T-cell (primary cell): Measurements from ENCODE around the gene LIN54. TPM values are rescaled to one million over a fixed set of nuclear protein-coding genes. Genes with fewer than 3 reads are reported as not detected.

ENCODE experiments used
- ATAC-seq, 4 experiments: fragments of 200-7000 bp in 3 of 4; fragments of 150-1000 bp in 1 of 4; cut with Tn5 transposase; replicated peaks in 1 of 4; 1 replicate in 3 of 4; 2 replicates in 1 of 4; pipeline ENCODE4 v1.10.0; 2021; ENCODE audit warnings: moderate library complexity in 3 of 4, mild to moderate bottlenecking in 2 of 4, moderate number of reproducible peaks in 1 of 4
- CTCF ChIA-PET, 2 donors: fragments of 300-600 bp; sonication (Branson Sonifier 250); formaldehyde crosslinking; loops; one replicate each; lab custom pipeline; 2022; ENCODE audit warnings: antibody characterized with exemption in 2 of 2; lab: Charles Lee
- POLR2A ChIA-PET, 2 donors: fragments of 300-600 bp; sonication (Branson Sonifier 250); formaldehyde crosslinking; loops; one replicate each; lab custom pipeline; 2022; ENCODE audit warnings: antibody characterized with exemption in 2 of 2; lab: Charles Lee
- DNase-seq, 35 experiments: peaks; one replicate each; pipeline versions ENCODE4 v3.0.0 to v3.0.0-alpha.2; 2013 to 2023
- H3K27ac ChIP-seq: one replicate; pipeline ENCODE4 v1.5.1; 2013; ENCODE audit warnings: low read length
- H3K27me3 ChIP-seq, 2 experiments: replicated peaks in 1 of 2; 1 replicate in 1 of 2; 2 replicates in 1 of 2; pipeline versions ENCODE4 v1.6.1 to v1.7.0; 2013; ENCODE audit warnings: low read length in 1 of 2, mixed read lengths in 1 of 2; ENCODE audit not compliant: control insufficient read depth in 2 of 2, insufficient read depth in 2 of 2; ENCODE audit errors: extremely low read depth in 1 of 2
- H3K36me3 ChIP-seq, 2 donors: 1 replicate in 1 of 2; 2 replicates in 1 of 2; pipeline versions ENCODE4 v1.6.1 to v1.7.0; 2013; ENCODE audit warnings: low read length in 1 of 2; ENCODE audit not compliant: control insufficient read depth in 2 of 2, insufficient read depth in 1 of 2; ENCODE audit errors: extremely low read depth in 1 of 2
- H3K4me1 ChIP-seq, 2 experiments: 1 replicate in 1 of 2; 2 replicates in 1 of 2; pipeline versions ENCODE4 v1.6.1 to v1.7.0; 2013; ENCODE audit warnings: low read length in 2 of 2, mixed read lengths in 1 of 2; ENCODE audit not compliant: insufficient read depth in 2 of 2, control insufficient read depth in 1 of 2; ENCODE audit errors: extremely low read depth in 1 of 2
- H3K4me3 ChIP-seq, 2 donors: 1 replicate in 1 of 2; 2 replicates in 1 of 2; pipeline versions ENCODE4 v1.5.1 to v1.7.0; 2013; ENCODE audit warnings: mild to moderate bottlenecking in 2 of 2, low read length in 1 of 2, moderate library complexity in 1 of 2; ENCODE audit not compliant: control insufficient read depth in 1 of 2; ENCODE audit errors: extremely low read depth in 1 of 2
- H3K9me3 ChIP-seq: 2 replicates; pipeline ENCODE4 v1.7.0; 2013
- H3K27ac Mint-ChIP-seq, 2 donors: one replicate each; pipeline ENCODE4 v1.8.0; 2020 to 2021; ENCODE audit warnings: mild to moderate bottlenecking in 2 of 2, mixed read lengths in 2 of 2
- H3K27me3 Mint-ChIP-seq, 2 donors: one replicate each; pipeline ENCODE4 v1.8.0; 2021 to 2022; ENCODE audit warnings: mixed read lengths in 2 of 2
- H3K36me3 Mint-ChIP-seq: one replicate; pipeline ENCODE4 v1.8.0; 2021; ENCODE audit warnings: mixed read lengths
- H3K4me1 Mint-ChIP-seq, 3 donors: one replicate each; pipeline ENCODE4 v1.8.0; 2020 to 2022; ENCODE audit warnings: mixed read lengths in 3 of 3, mild to moderate bottlenecking in 1 of 3
- H3K4me3 Mint-ChIP-seq, 3 donors: one replicate each; pipeline ENCODE4 v1.8.0; 2020 to 2022; ENCODE audit warnings: mild to moderate bottlenecking in 3 of 3, mixed read lengths in 3 of 3, moderate library complexity in 3 of 3
- H3K9me3 Mint-ChIP-seq, 3 donors: one replicate each; pipeline ENCODE4 v1.8.0; 2020 to 2022; ENCODE audit warnings: mixed read lengths in 3 of 3
- WGBS: methylation state at CpG from one replicate; pipeline ENCODE4 v1.1.5; 2013; ENCODE audit warnings: missing lambda C conversion rate; ENCODE audit not compliant: insufficient coverage; 5-methylcytosine and 5-hydroxymethylcytosine counted together
- total RNA-seq, 35 experiments: library from RNA in 6 of 35; stranded (reverse) in 6 of 35; fragments of 120-200 nt in 1 of 35; gene quantifications; one replicate each; pipeline versions ENCODE4 v1.2.1 to v1.2.4 and lab custom pipeline; 2013 to 2026

Gene LIN54
- total RNA-seq, 5 donors from 2014 or later (not counting 1 experiment from before 2014, with no cell fraction given) = 15.1 to 17.9 (median 16.8) TPM

DNA sequence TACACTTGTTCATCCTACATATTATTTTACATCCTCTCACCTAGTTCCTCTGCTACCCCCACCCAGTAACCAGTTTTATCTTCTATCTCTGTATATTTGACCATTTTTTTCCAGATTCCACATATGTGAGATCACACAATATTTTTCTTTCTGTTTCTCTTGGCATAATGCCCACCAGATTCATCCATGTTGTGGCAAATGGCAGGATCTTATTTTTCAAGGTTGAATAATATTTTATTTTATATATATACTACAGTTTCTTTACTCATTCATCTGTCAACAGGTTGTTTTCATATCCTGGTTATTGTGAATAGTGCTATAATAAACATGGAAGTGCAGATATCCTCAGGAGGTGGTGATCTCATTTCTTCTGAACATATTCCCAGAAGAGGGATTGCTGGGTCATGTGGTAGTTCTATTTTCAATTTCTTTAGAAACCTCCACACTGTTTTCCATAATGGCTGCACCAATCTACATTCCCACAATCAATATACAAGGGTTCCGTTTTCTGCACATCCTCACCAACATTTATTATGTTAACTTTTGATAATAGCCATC is 61.9 kb downstream of the LIN54 start:
- Mint-ChIP-seq H3K36me3 (peaks cover 23% of the 10 kb centered on the region), H3K4me3 (no peak overlapping the region), H3K27me3 (no peaks in the 10 kb centered on the region), H3K9me3 (peaks cover 0 to 3% (median 0%) of the 10 kb centered on the region in 3 donors), H3K27ac (no peak overlapping the region), H3K4me1 (no peaks in the 10 kb centered on the region)
- no CpG with 5 or more reads among the region's 1 CpG for WGBS
- ATAC-seq (no peak), DNase-seq (no peak)
- H3K27me3 ChIP-seq = no peaks in the 10 kb centered on the region
- no peaks in the 10 kb centered on the region for H3K9me3 ChIP-seq
- H3K4me3 ChIP-seq = no peak overlapping the region
- H3K4me1 ChIP-seq = no peaks in the 10 kb centered on the region
- H3K36me3 ChIP-seq = peaks cover 0 to 5% of the 10 kb centered on the region in 2 donors
- H3K27ac ChIP-seq = no peak overlapping the region
- CTCF ChIA-PET = no interaction called here
- POLR2A ChIA-PET = no interaction called here

DNA sequence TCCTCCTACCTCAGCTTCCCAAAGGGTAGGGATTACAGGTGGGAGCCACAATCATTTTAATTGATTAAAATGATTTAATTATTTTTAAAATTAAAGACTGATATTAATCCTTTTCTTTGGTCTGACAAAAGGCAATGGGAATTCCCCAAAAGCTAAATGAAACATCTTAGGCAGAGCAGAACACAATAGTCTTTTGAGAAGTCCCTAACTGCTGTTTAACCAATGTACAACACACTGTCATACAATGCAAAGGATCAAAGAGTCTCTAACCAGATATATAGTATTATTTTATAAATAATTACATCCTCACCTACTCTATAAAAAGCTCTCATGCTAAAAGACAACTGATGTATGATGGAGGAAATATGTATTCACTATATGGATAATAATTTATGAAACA is 63.1 kb downstream of the LIN54 start:
- Mint-ChIP-seq H3K9me3 (peaks cover 0 to under 1% (median 0%) of the 10 kb centered on the region in 3 donors), H3K27ac (no peak overlapping the region), H3K4me3 (no peak overlapping the region), H3K27me3 (no peaks in the 10 kb centered on the region), H3K4me1 (no peaks in the 10 kb centered on the region), H3K36me3 (peaks cover 17% of the 10 kb centered on the region)
- Histone ChIP-seq H3K9me3 (no peaks in the 10 kb centered on the region), H3K4me1 (no peaks in the 10 kb centered on the region), H3K27me3 (no peaks in the 10 kb centered on the region), H3K4me3 (no peak overlapping the region), H3K36me3 (peaks cover 0 to 7% of the 10 kb centered on the region in 2 donors), H3K27ac (no peak overlapping the region)
- DNase-seq (no peak), ATAC-seq (no peak)
- CTCF ChIA-PET = interaction anchor here in 1 of 2 donors (0.5 kb wide), 1 partner anchor 97 kb away, joined by 3 read pairs; no protein-coding TSS in a partner anchor
- POLR2A ChIA-PET = no interaction called here

DNA sequence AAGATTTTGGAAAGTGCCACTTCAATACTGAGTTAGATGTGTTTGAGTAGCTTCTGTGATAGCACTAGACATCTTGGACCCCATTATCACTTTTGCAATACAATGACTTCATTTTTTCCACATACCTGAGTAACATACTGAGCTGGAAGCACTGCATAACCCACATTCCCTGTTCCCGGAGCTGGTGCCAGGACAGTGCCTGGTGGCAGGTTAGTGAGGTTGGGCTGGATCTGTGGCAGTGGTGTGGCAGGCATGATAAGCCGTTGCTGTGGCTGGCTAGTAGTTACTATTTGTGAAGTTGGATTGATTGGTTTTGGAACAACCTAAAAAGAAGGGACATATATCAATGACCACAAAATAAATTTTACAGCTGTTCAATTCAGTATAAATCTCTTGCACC is 71.2 kb downstream of the LIN54 start:
- DNase-seq = no peak
- Histone ChIP-seq H3K9me3 (no peaks in the 10 kb centered on the region), H3K27me3 (no peaks in the 10 kb centered on the region), H3K4me1 (no peaks in the 10 kb centered on the region), H3K36me3 (peaks cover 0 to 40% of the 10 kb centered on the region in 2 donors), H3K27ac (no peak overlapping the region), H3K4me3 (no peak overlapping the region)
- ChIA-PET POLR2A (no interaction called here), CTCF (no interaction called here)
- WGBS = no CpG with 5 or more reads among the region's 2 CpGs
- Mint-ChIP-seq H3K27ac (no peak overlapping the region), H3K4me3 (no peak overlapping the region), H3K36me3 (peaks cover 46% of the 10 kb centered on the region), H3K9me3 (no peaks in the 10 kb centered on the region), H3K4me1 (no peaks in the 10 kb centered on the region), H3K27me3 (no peaks in the 10 kb centered on the region)
- no peak for ATAC-seq

DNA sequence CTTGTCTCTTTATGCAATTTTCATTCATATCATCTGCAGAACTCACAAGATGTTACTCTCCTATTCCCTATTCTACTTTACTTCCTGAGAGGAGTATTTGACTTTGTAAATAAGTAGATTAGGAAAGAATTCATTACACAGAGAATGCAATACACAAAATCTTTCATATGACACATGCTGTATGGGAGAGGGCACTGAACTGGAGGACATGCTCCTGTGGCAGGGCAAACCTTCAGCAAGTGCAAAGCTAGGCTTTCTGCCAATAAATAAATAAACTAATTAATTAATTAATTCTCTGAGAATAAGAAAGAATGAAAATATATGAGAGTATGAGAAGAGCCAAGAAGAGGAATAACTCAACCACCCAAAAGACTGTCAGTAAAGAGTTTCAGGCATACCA is 76.2 kb downstream of the LIN54 start:
- H3K4me1 ChIP-seq = no peaks in the 10 kb centered on the region
- H3K9me3 ChIP-seq = no peaks in the 10 kb centered on the region
- no peaks in the 10 kb centered on the region for H3K27me3 ChIP-seq
- no peak overlapping the region for H3K4me3 ChIP-seq
- no peak overlapping the region for H3K27ac ChIP-seq
- Mint-ChIP-seq H3K27ac (no peak overlapping the region), H3K9me3 (no peaks in the 10 kb centered on the region), H3K4me1 (no peaks in the 10 kb centered on the region), H3K4me3 (no peak overlapping the region), H3K36me3 (peaks cover 55% of the 10 kb centered on the region), H3K27me3 (no peaks in the 10 kb centered on the region)
- ATAC-seq (no peak), DNase-seq (no peak)
- CTCF ChIA-PET = interaction anchor here in 1 of 2 donors (1.0 kb wide), 1 partner anchor 10 kb away, joined by 3 read pairs; no protein-coding TSS in a partner anchor
- POLR2A ChIA-PET = no interaction called here
- peaks cover 0 to 34% of the 10 kb centered on the region in 2 donors for H3K36me3 ChIP-seq

DNA sequence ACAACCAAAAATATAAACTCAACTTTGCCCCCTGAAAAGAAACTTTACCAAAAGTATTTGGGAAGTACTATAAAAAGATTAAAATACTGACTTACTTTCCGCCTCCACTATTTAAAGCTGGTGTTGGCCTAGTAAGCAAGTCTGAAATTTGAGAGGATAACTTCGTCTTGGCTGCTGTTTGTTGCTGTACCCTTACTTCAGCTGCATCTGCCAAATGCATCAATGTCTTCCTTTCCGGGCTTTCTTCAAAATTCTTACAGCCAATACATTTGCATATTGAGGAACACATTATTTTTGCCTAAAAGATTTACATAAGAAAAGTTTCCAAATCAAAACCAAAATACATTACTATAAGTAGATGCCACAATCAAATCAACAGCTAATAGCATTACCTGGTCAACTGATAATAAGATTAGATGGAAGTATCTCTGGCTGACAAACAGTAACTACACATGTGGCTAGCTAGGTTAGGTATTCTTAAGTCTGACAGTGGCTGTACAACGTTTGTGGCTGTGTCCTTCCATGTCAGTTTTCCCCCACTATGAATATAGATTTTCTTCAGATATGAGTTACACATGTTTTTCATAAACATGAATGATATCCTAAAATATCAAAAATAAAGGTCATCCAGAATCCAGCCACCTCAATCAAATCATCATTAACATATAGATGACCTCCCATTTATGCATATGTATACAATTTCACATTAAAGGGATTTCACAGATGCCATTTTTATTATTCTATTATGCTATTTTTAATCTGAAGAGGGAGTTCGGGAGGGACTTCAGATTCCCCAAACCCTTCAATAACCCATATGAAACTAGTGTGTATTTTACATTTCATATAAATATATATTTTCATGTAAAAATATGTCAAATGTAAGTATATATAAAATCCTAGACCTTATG is 79.5 kb downstream of the LIN54 start:
- Histone ChIP-seq H3K4me1 (no peaks in the 10 kb centered on the region), H3K27me3 (no peaks in the 10 kb centered on the region), H3K27ac (no peak overlapping the region), H3K4me3 (no peak overlapping the region), H3K9me3 (no peaks in the 10 kb centered on the region), H3K36me3 (peaks cover 0 to 28% of the 10 kb centered on the region in 2 donors)
- H3K4me1 Mint-ChIP-seq = no peaks in the 10 kb centered on the region
- peaks cover 47% of the 10 kb centered on the region for H3K36me3 Mint-ChIP-seq
- POLR2A ChIA-PET = no interaction called here
- H3K9me3 Mint-ChIP-seq = no peaks in the 10 kb centered on the region
- WGBS = 100% methylated on average over 1 of the region's 5 CpGs
- DNase-seq (no peak), ATAC-seq (no peak)
- no peak overlapping the region for H3K27ac Mint-ChIP-seq
- CTCF ChIA-PET = no interaction called here
- H3K4me3 Mint-ChIP-seq = no peak overlapping the region
- no peaks in the 10 kb centered on the region for H3K27me3 Mint-ChIP-seq

DNA sequence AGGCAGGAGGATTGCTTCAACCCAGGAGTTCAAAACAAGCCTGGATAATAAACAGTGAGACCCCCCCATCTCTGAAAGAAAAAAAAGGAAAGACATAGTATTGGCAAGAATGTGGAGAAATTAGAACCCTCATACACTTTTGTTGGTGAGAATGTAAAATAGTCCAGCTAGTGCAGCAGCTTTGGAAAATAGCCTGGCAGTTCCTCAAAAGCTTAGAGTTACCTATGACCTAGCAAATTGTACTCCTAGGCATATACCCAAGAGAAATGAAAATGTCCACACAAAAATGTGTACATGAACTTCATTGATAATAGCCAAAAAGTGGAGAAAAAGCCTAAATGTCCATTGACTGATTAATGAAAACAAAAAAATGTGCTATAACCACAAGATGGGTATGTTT is 88.8 kb downstream of the LIN54 start:
- Mint-ChIP-seq H3K9me3 (no peaks in the 10 kb centered on the region), H3K27ac (no peak overlapping the region), H3K4me1 (no peaks in the 10 kb centered on the region), H3K4me3 (no peak overlapping the region), H3K27me3 (no peaks in the 10 kb centered on the region), H3K36me3 (peaks cover 12% of the 10 kb centered on the region)
- Histone ChIP-seq H3K27ac (no peak overlapping the region), H3K9me3 (no peaks in the 10 kb centered on the region), H3K27me3 (no peaks in the 10 kb centered on the region), H3K4me1 (no peaks in the 10 kb centered on the region), H3K4me3 (no peak overlapping the region), H3K36me3 (no peaks in the 10 kb centered on the region)
- no peak for DNase-seq
- ChIA-PET POLR2A (interaction anchor here in 1 of 2 donors (0.6 kb wide), 1 partner anchor 10 kb away, joined by 6 read pairs; no protein-coding TSS in a partner anchor), CTCF (interaction anchor here in 1 of 2 donors (1.0 kb wide), 1 partner anchor 113 kb away, joined by 3 read pairs; the partner anchor contains the start of gene COPS4)
- ATAC-seq = no peak
